ENCODE data around the gene MINDY3.

MINDY3 gene

GRCh38 chr10:15760681-15761080 is 99.6 kb downstream of the MINDY3 start:
- H3K4me3 ChIP-seq (ENCODE audit: low read length): no peak overlapping the region
- TF ChIP-seq CTCF (conservative IDR thresholded peaks at IDR 0.05; ENCODE audit: low read depth, low read length): no peak
- no peak for DNase-seq (ENCODE audit: low read depth)

DNA sequence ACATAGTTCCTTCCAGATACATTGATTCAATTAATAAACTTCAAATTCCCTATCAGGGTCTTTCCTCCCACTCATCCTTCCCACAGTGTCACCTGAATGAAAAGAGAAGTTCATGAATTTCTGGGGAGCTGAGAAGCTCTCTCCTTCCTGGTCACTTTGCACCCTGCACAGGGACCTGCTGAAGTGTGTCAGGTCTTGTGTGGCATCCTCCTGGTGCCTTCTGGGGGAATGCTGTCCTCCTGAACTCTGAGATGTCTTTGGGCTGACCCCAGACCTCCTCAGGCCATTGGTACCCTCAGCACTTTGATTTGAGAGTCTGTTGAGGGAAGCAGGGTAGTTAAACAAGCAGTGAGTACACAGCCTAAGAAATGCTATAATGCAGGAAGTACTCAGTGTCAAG is 101.0 kb downstream of the MINDY3 start:
- no peak overlapping the region for H3K4me3 ChIP-seq (ENCODE audit: low read length)
- no peak for DNase-seq (ENCODE audit: low read depth)
- TF ChIP-seq CTCF (conservative IDR thresholded peaks at IDR 0.05; ENCODE audit: low read depth, low read length): no peak

- H3K4me3 ChIP-seq (ENCODE audit: low read length): no peak overlapping the region
- no peak for TF ChIP-seq CTCF (conservative IDR thresholded peaks at IDR 0.05; ENCODE audit: low read depth, low read length)
- no peak for DNase-seq (ENCODE audit: low read depth)
These were observed 101.7 kb downstream of the MINDY3 start for GRCh38 chr10:15758618-15759017.

DNA sequence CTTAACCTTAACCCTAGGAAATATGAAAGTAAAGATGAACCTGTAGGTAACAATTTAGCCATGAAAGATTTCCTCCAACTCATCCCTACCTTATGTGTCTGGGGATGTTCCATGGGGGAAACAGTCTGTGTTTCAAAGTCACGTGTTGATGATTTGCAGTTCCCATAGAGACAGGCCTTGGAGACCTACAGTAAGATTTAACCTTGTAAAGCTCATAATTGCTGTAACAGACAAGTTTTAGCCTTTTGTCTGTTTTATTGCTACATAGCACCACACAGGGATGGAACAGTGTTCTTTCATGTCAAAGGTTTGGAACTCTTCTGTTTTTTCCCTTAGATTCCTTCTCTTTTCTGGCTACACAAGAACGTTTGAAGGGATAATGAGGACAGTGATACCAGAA is 105.4 kb downstream of the MINDY3 start:
- no peak overlapping the region for H3K4me3 ChIP-seq (ENCODE audit: low read length)
- DNase-seq (ENCODE audit: low read depth): no peak
- no peak for TF ChIP-seq CTCF (conservative IDR thresholded peaks at IDR 0.05; ENCODE audit: low read depth, low read length)

DNA sequence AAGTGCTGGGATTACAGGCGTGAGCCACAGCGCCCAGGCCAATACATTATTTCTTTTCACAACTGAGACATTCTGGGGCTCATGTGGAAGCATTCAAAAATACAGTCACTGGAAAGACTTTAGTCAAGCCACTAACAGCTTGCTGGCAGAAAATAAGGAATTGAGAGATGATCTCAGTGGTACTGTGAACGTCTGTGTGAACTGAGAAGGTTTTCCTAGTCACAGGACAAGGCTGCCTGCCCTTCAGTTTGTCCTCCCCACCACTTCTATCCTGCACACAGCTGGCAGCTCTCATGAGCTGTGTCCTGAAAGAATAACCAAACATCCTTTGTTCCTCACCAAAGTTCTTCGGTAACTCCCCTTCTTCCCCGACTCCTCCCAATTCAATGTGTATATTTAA is 109.3 kb downstream of the MINDY3 start:
- TF ChIP-seq CTCF (conservative IDR thresholded peaks at IDR 0.05; ENCODE audit: low read depth, low read length): no peak
- no peak for DNase-seq (ENCODE audit: low read depth)
- no peak overlapping the region for H3K4me3 ChIP-seq (ENCODE audit: low read length)

- no peak for TF ChIP-seq CTCF (conservative IDR thresholded peaks at IDR 0.05; ENCODE audit: low read depth, low read length)
- DNase-seq (ENCODE audit: low read depth): no peak
- H3K4me3 ChIP-seq (ENCODE audit: low read length): no peak overlapping the region
These were observed 112.2 kb downstream of the MINDY3 start for GRCh38 chr10:15748126-15748525.

DNA sequence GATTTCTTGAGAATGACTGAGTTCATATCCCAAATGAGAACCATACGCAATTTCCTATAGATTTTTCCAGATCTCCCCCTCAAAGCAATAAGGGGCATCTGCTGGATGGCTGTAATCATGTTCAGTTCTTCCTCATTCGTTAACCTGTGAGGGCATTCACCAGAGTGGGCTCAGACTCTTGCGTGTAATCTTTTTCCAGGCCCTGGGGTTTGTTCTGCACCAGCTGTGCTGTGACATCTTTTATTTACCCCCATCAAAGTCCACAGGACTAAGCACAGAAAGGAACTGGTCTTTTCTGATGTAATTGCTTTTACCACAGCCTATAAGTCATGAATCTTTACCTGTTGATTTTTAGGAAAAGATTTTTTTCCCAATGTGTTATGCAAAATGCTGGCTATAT is 112.7 kb downstream of the MINDY3 start:
- TF ChIP-seq CTCF (conservative IDR thresholded peaks at IDR 0.05; ENCODE audit: low read depth, low read length): no peak
- no peak overlapping the region for H3K4me3 ChIP-seq (ENCODE audit: low read length)
- no peak for DNase-seq (ENCODE audit: low read depth)

Measured in retinal pigment epithelial cell (primary cell).